Adrenal gland (tissue), 12 donors: Measurements from ENCODE around the gene SPECC1L. TPM values are rescaled to one million over a fixed set of nuclear protein-coding genes. Genes with fewer than 3 reads are reported as not detected.

Experiments
- DNase-seq, 7 donors: peaks; one replicate each; pipeline ENCODE4 v3.0.0-alpha.2; 2019 to 2020
- H3K27ac ChIP-seq, 5 donors: fragments of 200-600 bp; sonication (generic) in 4 of 5; 1 replicate in 3 of 5; 2 replicates in 2 of 5; pipeline versions ENCODE4 v1.5.1 to v1.8.0; 2016 to 2020; ENCODE audit warnings: mild to moderate bottlenecking in 1 of 5
- H3K27me3 ChIP-seq: fragments of 200-600 bp; 2 replicates; pipeline ENCODE4 v1.8.0; 2021
- H3K36me3 ChIP-seq, 2 donors: fragments of 200-600 bp; replicated peaks in 1 of 2; 1 replicate in 1 of 2; 2 replicates in 1 of 2; pipeline versions ENCODE4 v1.5.1 to v1.8.0; 2018 to 2022
- H3K4me1 ChIP-seq, 2 donors: fragments of 200-600 bp; replicated peaks in 1 of 2; 1 replicate in 1 of 2; 2 replicates in 1 of 2; pipeline versions ENCODE4 v1.5.1 to v1.8.0; 2018 to 2021
- H3K4me3 ChIP-seq, 4 donors: fragments of 200-600 bp; sonication (generic) in 3 of 4; one replicate each; pipeline ENCODE4 v1.5.1; 2016 to 2018
- H3K9me3 ChIP-seq, 3 donors: fragments of 200-600 bp; sonication (generic) in 1 of 3; replicated peaks in 1 of 3; 1 replicate in 2 of 3; 2 replicates in 1 of 3; pipeline versions ENCODE4 v1.5.1 to v1.8.0; 2016 to 2021
- POLR2A ChIP-seq, 2 donors: fragments of 450-650 bp; IDR thresholded peaks; one replicate each; pipeline ENCODE4 v1.6.1; 2017; ENCODE audit warnings: antibody characterized with exemption in 2 of 2, mild to moderate bottlenecking in 2 of 2, moderate library complexity in 1 of 2
- WGBS, 4 donors: extraction: QIAGEN DNeasy Blood & Tissue Kit in 2 of 4; methylation state at CpG; one replicate each; pipeline versions ENCODE4 v1.1.5 to v1.1.7; 2013 to 2017; 5-methylcytosine and 5-hydroxymethylcytosine counted together
- intact Hi-C, 2 donors: fragments of 100-400 bp; cut with DNase I; formaldehyde crosslinking; loops; one replicate each; pipeline versions ENCODE4 v1.14.1 to v1.15.0; 2022 to 2023
- polyA plus RNA-seq, 3 donors: library from polyadenylated mRNA; stranded (reverse); fragments of 200-250 nt in 2 of 3; fragments of 350-450 nt in 1 of 3; fragmentation: Illumina TruSeq in 1 of 3; extraction: RNeasy Lipid Tissue Mini Kit (QIAGEN cat#74804) in 1 of 3; gene quantifications; one replicate each; pipeline ENCODE4 v1.2.3, GENCODE V29; 2013 to 2014
- total RNA-seq, 9 donors: library from RNA; depleted of rRNA in 4 of 9; stranded (reverse); fragments of >200 nt in 4 of 9; fragments of 120-200 nt in 1 of 9; fragmentation: NEBNext Ultra II Directional in 1 of 9; extraction: Animal tissue kit (Norgen Biotek cat#: 25700) in 1 of 9; gene quantifications; one replicate each; pipeline versions ENCODE4 v1.1.0 to v1.2.4, GENCODE V29; 2013 to 2023
- TF ChIP-seq, protein P1 (sequence below), 6 experiments: fragments of 450-650 bp in 4 of 6; fragments of 200-600 bp in 2 of 6; sonication (generic) in 1 of 6; IDR thresholded peaks; 1 replicate in 5 of 6; 2 replicates in 1 of 6; pipeline versions ENCODE4 v1.5.1 to v1.8.0; 2016 to 2021; ENCODE audit warnings: antibody characterized with exemption in 6 of 6, mild to moderate bottlenecking in 2 of 6, moderate library complexity in 1 of 6
- donor health status: healthy with polysubstance abuse.
- donor health status: Bipolar disorder and iron deficiency.
- donor health status: DM: yes; HTN: yes; CAD: no.
- donor health status: DM: no; HTN: no; CAD: no.
- donor health status: DM: no; HTN: no; CAD: no.
- donor health status: DM: yes; HTN: yes; CAD: no.

Gene SPECC1L
- total and polyA plus RNA-seq, 12 donors: 7.2 to 121 (median 43.5) TPM

GRCh38 chr22:24321999-24322398 lies 51.4 kb downstream of the SPECC1L start:
- H3K4me1 ChIP-seq: peaks cover 0 to 12% of the 10 kb centered on the region in 2 donors
- intact Hi-C loops: loop anchor here in 1 of 2 donors (10.0 kb wide), 2 partner anchors 103 to 203 kb away; partner anchors contain the start of gene ADORA2A
- peaks cover 0 to 34% of the 10 kb centered on the region in 2 donors for H3K36me3 ChIP-seq
- no peak overlapping the region for H3K27ac ChIP-seq
- no peak overlapping the region for H3K4me3 ChIP-seq
- TF ChIP-seq, protein P1, sequence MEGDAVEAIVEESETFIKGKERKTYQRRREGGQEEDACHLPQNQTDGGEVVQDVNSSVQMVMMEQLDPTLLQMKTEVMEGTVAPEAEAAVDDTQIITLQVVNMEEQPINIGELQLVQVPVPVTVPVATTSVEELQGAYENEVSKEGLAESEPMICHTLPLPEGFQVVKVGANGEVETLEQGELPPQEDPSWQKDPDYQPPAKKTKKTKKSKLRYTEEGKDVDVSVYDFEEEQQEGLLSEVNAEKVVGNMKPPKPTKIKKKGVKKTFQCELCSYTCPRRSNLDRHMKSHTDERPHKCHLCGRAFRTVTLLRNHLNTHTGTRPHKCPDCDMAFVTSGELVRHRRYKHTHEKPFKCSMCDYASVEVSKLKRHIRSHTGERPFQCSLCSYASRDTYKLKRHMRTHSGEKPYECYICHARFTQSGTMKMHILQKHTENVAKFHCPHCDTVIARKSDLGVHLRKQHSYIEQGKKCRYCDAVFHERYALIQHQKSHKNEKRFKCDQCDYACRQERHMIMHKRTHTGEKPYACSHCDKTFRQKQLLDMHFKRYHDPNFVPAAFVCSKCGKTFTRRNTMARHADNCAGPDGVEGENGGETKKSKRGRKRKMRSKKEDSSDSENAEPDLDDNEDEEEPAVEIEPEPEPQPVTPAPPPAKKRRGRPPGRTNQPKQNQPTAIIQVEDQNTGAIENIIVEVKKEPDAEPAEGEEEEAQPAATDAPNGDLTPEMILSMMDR (IDR thresholded peaks at IDR 0.05): no peak
- no peak for DNase-seq
- 89 to 97% (median 95%) methylated on average over 11 to 13 of the region's 13 CpGs for WGBS, 4 donors
- no peaks in the 10 kb centered on the region for H3K27me3 ChIP-seq
- no peaks in the 10 kb centered on the region for H3K9me3 ChIP-seq

GRCh38 chr22:24322522-24322921 lies 51.9 kb downstream of the SPECC1L start:
- Histone ChIP-seq H3K4me1 (peaks cover 0 to 12% of the 10 kb centered on the region in 2 donors), H3K9me3 (no peaks in the 10 kb centered on the region), H3K4me3 (no peak overlapping the region), H3K27ac (peak overlapping the region in 1 of 5 donors; percentile 18), H3K36me3 (peaks cover 0 to 34% of the 10 kb centered on the region in 2 donors), H3K27me3 (no peaks in the 10 kb centered on the region)
- TF ChIP-seq, protein P1 (IDR thresholded peaks at IDR 0.05): no peak
- TF ChIP-seq POLR2A (IDR thresholded peaks at IDR 0.05): no peak
- DNase-seq: no peak
- intact Hi-C loops: loop anchor here in 1 of 2 donors (10.0 kb wide), 2 partner anchors 102 to 202 kb away; partner anchors contain the start of gene ADORA2A
- WGBS, 4 donors: 85 to 92% (median 88%) methylated on average over 6 of the region's 6 CpGs

DNA sequence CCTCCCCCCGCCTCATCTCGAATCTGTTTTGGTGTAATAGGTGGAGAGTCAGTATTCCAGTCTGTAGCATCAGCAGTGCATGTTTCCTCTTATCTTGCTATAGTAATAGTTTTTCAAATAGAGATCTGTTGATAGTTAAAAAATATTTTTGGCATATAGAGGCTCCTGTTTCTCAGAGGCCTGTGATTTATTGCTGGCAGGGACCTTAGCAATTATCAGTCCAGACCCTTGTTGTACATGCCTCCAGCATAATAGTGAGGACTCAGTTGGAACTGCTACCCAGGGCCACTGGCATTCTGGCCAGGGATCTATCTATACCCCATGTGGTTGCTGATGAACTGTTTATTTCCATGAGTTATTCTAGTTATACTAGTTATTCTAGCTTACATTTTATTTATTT lies 52.6 kb downstream of the SPECC1L start:
- intact Hi-C loops: loop anchor here in 1 of 2 donors (10.0 kb wide), 2 partner anchors 102 to 202 kb away; partner anchors contain the start of gene ADORA2A
- H3K27ac ChIP-seq: peak overlapping the region in 1 of 5 donors; percentile 18
- no peaks in the 10 kb centered on the region for H3K9me3 ChIP-seq

GRCh38 chr22:24323695-24324094 lies 53.1 kb downstream of the SPECC1L start:
- Histone ChIP-seq H3K27me3 (no peaks in the 10 kb centered on the region), H3K4me3 (no peak overlapping the region), H3K36me3 (peaks cover 0 to 34% of the 10 kb centered on the region in 2 donors), H3K27ac (peak overlapping the region in 1 of 5 donors; percentile 18), H3K9me3 (no peaks in the 10 kb centered on the region), H3K4me1 (peaks cover 0 to 12% of the 10 kb centered on the region in 2 donors)
- no peak for DNase-seq
- TF ChIP-seq POLR2A (IDR thresholded peaks at IDR 0.05): no peak
- TF ChIP-seq, protein P1 (IDR thresholded peaks at IDR 0.05): no peak
- WGBS, 4 donors: 63 to 77% (median 67%) methylated on average over 3 of the region's 3 CpGs
- intact Hi-C loops: loop anchor here in 1 of 2 donors (10.0 kb wide), 2 partner anchors 101 to 201 kb away; partner anchors contain the start of gene ADORA2A

More for the DNA sequence above, 52.6 kb downstream of the SPECC1L start:
- TF ChIP-seq, protein P1 (IDR thresholded peaks at IDR 0.05): no peak
- no peak for TF ChIP-seq POLR2A (IDR thresholded peaks at IDR 0.05)
- Histone ChIP-seq H3K36me3 (peaks cover 0 to 34% of the 10 kb centered on the region in 2 donors), H3K27me3 (no peaks in the 10 kb centered on the region), H3K4me1 (peaks cover 0 to 12% of the 10 kb centered on the region in 2 donors), H3K4me3 (no peak overlapping the region)
- 76 to 91% (median 82%) methylated on average over 2 of the region's 2 CpGs for WGBS, 4 donors
- DNase-seq: no peak
